ENCODE data around the gene GNG3.

- TF ChIP-seq CTCF (IDR thresholded peaks at IDR 0.05) (no peak), POLR2A (IDR thresholded peaks at IDR 0.05) (no peak)
Observed at GRCh38 chr11:62716816-62717215, 9.3 kb downstream of the GNG3 start.

Measured in lower leg skin (tissue), 3 donors.